HG03354 (cell line): ENCODE measurements around the gene SLAMF9.

Experiments used
- ATAC-seq: cut with Tn5 transposase; IDR thresholded peaks from one replicate; pipeline ENCODE4 v1.9.1; 2021; ENCODE audit warnings: mild to moderate bottlenecking; ENCODE audit not compliant: unreplicated experiment, poor library complexity, severe bottlenecking

SLAMF9 gene

GRCh38 chr1:159936273-159936904, 17.6 kb downstream of the SLAMF9 start:
- ATAC-seq = peak; percentile 54

GRCh38 chr1:159935719-159936272, 18.2 kb downstream of the SLAMF9 start:
- ATAC-seq = no peak

GRCh38 chr1:159935305-159935704, 18.7 kb downstream of the SLAMF9 start:
- ATAC-seq = no peak

GRCh38 chr1:159934136-159935039, 19.6 kb downstream of the SLAMF9 start:
- ATAC-seq = no peak

GRCh38 chr1:159933347-159933746, 20.7 kb downstream of the SLAMF9 start:
- no peak for ATAC-seq

- no peak for ATAC-seq
Observed at GRCh38 chr1:159932296-159933285, 21.4 kb downstream of the SLAMF9 start.

- no peak for ATAC-seq
Observed at GRCh38 chr1:159931795-159932173, 22.3 kb downstream of the SLAMF9 start.

GRCh38 chr1:159931101-159931794, 22.8 kb downstream of the SLAMF9 start:
- no peak for ATAC-seq

- ATAC-seq = no peak
Observed at GRCh38 chr1:159930634-159931033, 23.4 kb downstream of the SLAMF9 start.

- ATAC-seq = no peak
Observed at GRCh38 chr1:159930216-159930615, 23.8 kb downstream of the SLAMF9 start.

- ATAC-seq = no peak
Observed at GRCh38 chr1:159929155-159930051, 24.6 kb downstream of the SLAMF9 start.

- no peak for ATAC-seq
Observed at GRCh38 chr1:159928491-159929050, 25.5 kb downstream of the SLAMF9 start.

- no peak for ATAC-seq
Observed at GRCh38 chr1:159927849-159928431, 26.1 kb downstream of the SLAMF9 start.

GRCh38 chr1:159927211-159927848, 26.7 kb downstream of the SLAMF9 start:
- ATAC-seq = no peak

GRCh38 chr1:159925719-159926078, 28.3 kb downstream of the SLAMF9 start:
- peak; percentile 0 for ATAC-seq

GRCh38 chr1:159924791-159925718, 29.0 kb downstream of the SLAMF9 start, which contains the start of gene TAGLN2:
Gene TAGLN2, minus strand, starts transcription at chr1:159925507. Its CDS starts 4,998 bp downstream, at chr1:159920509.
- ATAC-seq = peak; percentile 52
